ENCODE data around the gene KRTAP9-1. TPM values are rescaled to one million over a fixed set of nuclear protein-coding genes. Genes with fewer than 3 reads are reported as not detected.

Gene KRTAP9-1
- total and polyA plus RNA-seq, 4 donors: not detected

GRCh38 chr17:41160648-41161047 lies 29.0 kb upstream of the KRTAP9-1 start, which contains the start of gene KRTAP4-4:
KRTAP4-4 (minus strand) TSS chr17:41160748; CDS start chr17:41160691, 57 bp downstream.
- Histone ChIP-seq H3K27ac (ENCODE audit: low read depth in 1 of 2, low read length in 2 of 2) (no peak within 1 kb of the TSS), H3K36me3 (ENCODE audit: control insufficient read depth in 4 of 4, insufficient read depth in 3 of 4, low read depth in 1 of 4, low read length in 3 of 4) (no peaks in the 10 kb centered on the region), H3K9me3 (ENCODE audit: control insufficient read depth in 4 of 4, low read length in 3 of 4) (no peaks in the 10 kb centered on the region), H3K9ac (ENCODE audit: low read depth in 1 of 2, low read length in 2 of 2) (no peak within 1 kb of the TSS), H3K4me3 (ENCODE audit: low read depth in 1 of 3, low read length in 3 of 3) (no peak within 1 kb of the TSS), H3K27me3 (ENCODE audit: control insufficient read depth in 4 of 4, insufficient read depth in 4 of 4, low read length in 3 of 4) (peaks cover 0 to 5% (median under 1%) of the 10 kb centered on the region in 4 donors), H3K4me1 (ENCODE audit: control insufficient read depth in 4 of 4, insufficient read depth in 4 of 4, low read length in 3 of 4) (no peaks in the 10 kb centered on the region)
- TF ChIP-seq NR2F2 (IDR thresholded peaks at IDR 0.05) (no peak), JUND (IDR thresholded peaks at IDR 0.05) (no peak), RXRA (IDR thresholded peaks at IDR 0.05) (no peak), FOXA2 (IDR thresholded peaks at IDR 0.05) (no peak), HNF4A (conservative IDR thresholded peaks at IDR 0.05) (no peak), ZBTB33 (IDR thresholded peaks at IDR 0.05) (no peak), YY1 (IDR thresholded peaks at IDR 0.05) (no peak), HNF4G (IDR thresholded peaks at IDR 0.05) (no peak), TAF1 (conservative IDR thresholded peaks at IDR 0.05) (no peak), EGR1 (IDR thresholded peaks at IDR 0.05; ENCODE audit: low read depth in 2 of 2) (no peak), ATF3 (IDR thresholded peaks at IDR 0.05) (no peak), RAD21 (IDR thresholded peaks at IDR 0.05) (no peak), FOXA1 (IDR thresholded peaks at IDR 0.05) (no peak), CTCF (IDR thresholded peaks at IDR 0.05; ENCODE audit: low read depth, low read length, missing input control) (no peak), MAX (IDR thresholded peaks at IDR 0.05) (no peak)
- 76% methylated on average over 1 of the region's 1 CpG for WGBS
- no peak for DNase-seq (ENCODE audit: low spot score)

- Histone ChIP-seq H3K4me1 (ENCODE audit: control insufficient read depth in 4 of 4, insufficient read depth in 4 of 4, low read length in 3 of 4) (no peaks in the 10 kb centered on the region), H3K9me3 (ENCODE audit: control insufficient read depth in 4 of 4, low read length in 3 of 4) (no peaks in the 10 kb centered on the region), H3K9ac (ENCODE audit: low read depth in 1 of 2, low read length in 2 of 2) (no peak overlapping the region), H3K27me3 (ENCODE audit: control insufficient read depth in 4 of 4, insufficient read depth in 4 of 4, low read length in 3 of 4) (peaks cover 0 to 5% (median under 1%) of the 10 kb centered on the region in 4 donors), H3K36me3 (ENCODE audit: control insufficient read depth in 4 of 4, insufficient read depth in 3 of 4, low read depth in 1 of 4, low read length in 3 of 4) (no peaks in the 10 kb centered on the region), H3K27ac (ENCODE audit: low read depth in 1 of 2, low read length in 2 of 2) (no peak overlapping the region), H3K4me3 (ENCODE audit: low read depth in 1 of 3, low read length in 3 of 3) (no peak overlapping the region)
- TF ChIP-seq YY1 (IDR thresholded peaks at IDR 0.05): no peak
- TF ChIP-seq SP1 (IDR thresholded peaks at IDR 0.05): no peak
- TF ChIP-seq CTCF (IDR thresholded peaks at IDR 0.05; ENCODE audit: low read depth, low read length, missing input control): no peak
- TF ChIP-seq EGR1 (IDR thresholded peaks at IDR 0.05; ENCODE audit: low read depth in 2 of 2): no peak
- no peak for TF ChIP-seq RAD21 (IDR thresholded peaks at IDR 0.05)
- no peak for TF ChIP-seq JUND (IDR thresholded peaks at IDR 0.05)
- no peak for TF ChIP-seq GABPA (IDR thresholded peaks at IDR 0.05 in 1 of 2, conservative IDR thresholded peaks at IDR 0.05 in 1 of 2)
- no peak for TF ChIP-seq HNF4A (conservative IDR thresholded peaks at IDR 0.05)
- no peak for TF ChIP-seq TAF1 (conservative IDR thresholded peaks at IDR 0.05)
- TF ChIP-seq FOXA2 (IDR thresholded peaks at IDR 0.05): no peak
- no peak for TF ChIP-seq NR2F2 (IDR thresholded peaks at IDR 0.05)
- no peak for TF ChIP-seq FOXA1 (IDR thresholded peaks at IDR 0.05)
- TF ChIP-seq MAX (IDR thresholded peaks at IDR 0.05): no peak
- no peak for TF ChIP-seq HNF4G (IDR thresholded peaks at IDR 0.05)
- TF ChIP-seq ATF3 (IDR thresholded peaks at IDR 0.05): no peak
- no peak for TF ChIP-seq ZBTB33 (IDR thresholded peaks at IDR 0.05)
- no peak for TF ChIP-seq REST (IDR thresholded peaks at IDR 0.05)
- no peak for DNase-seq (ENCODE audit: low spot score)
- 68% methylated on average over 7 of the region's 7 CpGs for WGBS
Measured at GRCh38 chr17:41163828-41164227, 25.9 kb upstream of the KRTAP9-1 start.
